GM23248 (cell line): ENCODE data around the gene CFAP61.

ENCODE experiments used
- EZH2 ChIP-seq: fragments of 200-600 bp; sonication (generic); IDR thresholded peaks from 2 replicates; pipeline ENCODE4 v1.6.1; 2018; ENCODE audit warnings: antibody characterized with exemption, mild to moderate bottlenecking; ENCODE audit not compliant: insufficient read depth, poor library complexity, severe bottlenecking
- EZH2phosphoT487 ChIP-seq: fragments of 200-600 bp; sonication (generic); IDR thresholded peaks from 2 replicates; pipeline ENCODE4 v1.6.1; 2018; ENCODE audit warnings: antibody characterized with exemption, moderate library complexity, mild to moderate bottlenecking, low read depth; ENCODE audit not compliant: insufficient read depth

DNA sequence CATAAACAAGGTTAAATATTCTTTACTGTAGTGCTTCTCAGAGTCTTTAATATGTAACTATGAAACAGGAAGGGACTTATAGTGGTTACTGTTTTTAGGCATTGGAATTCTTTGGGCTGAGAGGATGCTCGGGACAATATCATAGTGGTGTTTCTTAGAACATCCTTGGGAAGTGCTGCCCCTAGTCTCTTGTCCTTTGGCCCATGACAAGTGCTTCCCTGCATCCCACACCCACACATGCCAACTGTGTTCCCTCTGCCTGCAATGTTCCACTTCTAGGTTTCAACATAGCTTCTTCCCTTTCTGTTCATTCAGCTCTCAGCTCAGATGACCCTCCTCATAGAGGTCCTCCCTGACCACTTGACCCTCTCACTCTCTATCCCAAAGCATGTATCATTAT lies 37.6 kb downstream of the CFAP61 start:
- no peak for TF ChIP-seq EZH2
- no peak for TF ChIP-seq EZH2phosphoT487
